ENCODE data around the gene PLA2G3.
A peak's percentile ranks its signal among the peaks of the same experiment; 100 is the strongest.
"Not testable (repeated sequence)": the region's sequence is repeated elsewhere in the genome, so short reads cannot be mapped to it uniquely, and the experiment has no call there.

Gene PLA2G3

GRCh38 chr22:31139866-31140716, at the start of gene PLA2G3:
Gene PLA2G3, minus strand, starts transcription at chr22:31140508. Its CDS starts 154 bp downstream, at chr22:31140354.
- peak; percentile 100 for DNase-seq (ENCODE audit: low spot score)

- DNase-seq (ENCODE audit: low spot score), result no peak
Measured at GRCh38 chr22:31187627-31188026, 47.3 kb upstream of the PLA2G3 start.

GRCh38 chr22:31185056-31185455, 44.7 kb upstream of the PLA2G3 start:
- DNase-seq (ENCODE audit: low spot score), result no peak

GRCh38 chr22:31184015-31184414, 43.7 kb upstream of the PLA2G3 start:
- DNase-seq (ENCODE audit: low spot score), result no peak

GRCh38 chr22:31179345-31179744, 39.0 kb upstream of the PLA2G3 start:
- DNase-seq (ENCODE audit: low spot score), result peak; percentile 42

GRCh38 chr22:31178859-31179258, 38.6 kb upstream of the PLA2G3 start:
- DNase-seq (ENCODE audit: low spot score), result no peak

- no peak for DNase-seq (ENCODE audit: low spot score)
Measured at GRCh38 chr22:31177420-31178162, 37.3 kb upstream of the PLA2G3 start.

- DNase-seq (ENCODE audit: low spot score), result no peak
Measured at GRCh38 chr22:31176923-31177322, 36.6 kb upstream of the PLA2G3 start.

GRCh38 chr22:31173386-31174145, 33.3 kb upstream of the PLA2G3 start:
- DNase-seq (ENCODE audit: low spot score), result no peak

GRCh38 chr22:31171734-31172133, 31.4 kb upstream of the PLA2G3 start:
- DNase-seq (ENCODE audit: low spot score), result not testable (repeated sequence)

- no peak for DNase-seq (ENCODE audit: low spot score)
Measured at GRCh38 chr22:31170971-31171370, 30.7 kb upstream of the PLA2G3 start.

GRCh38 chr22:31162015-31162765, 21.9 kb upstream of the PLA2G3 start:
- no peak for DNase-seq (ENCODE audit: low spot score)

- no peak for DNase-seq (ENCODE audit: low spot score)
Measured at GRCh38 chr22:31161386-31161785, 21.1 kb upstream of the PLA2G3 start.

- DNase-seq (ENCODE audit: low spot score), result no peak
Measured at GRCh38 chr22:31160328-31160978, 20.1 kb upstream of the PLA2G3 start.

GRCh38 chr22:31155422-31155821, 15.1 kb upstream of the PLA2G3 start:
- no peak for DNase-seq (ENCODE audit: low spot score)

- no peak for DNase-seq (ENCODE audit: low spot score)
Measured at GRCh38 chr22:31154975-31155374, 14.7 kb upstream of the PLA2G3 start.

- no peak for DNase-seq (ENCODE audit: low spot score)
Measured at GRCh38 chr22:31153357-31153756, 13.0 kb upstream of the PLA2G3 start.

GRCh38 chr22:31151872-31152271, 11.6 kb upstream of the PLA2G3 start:
- DNase-seq (ENCODE audit: low spot score), result no peak

- DNase-seq (ENCODE audit: low spot score), result no peak
Measured at GRCh38 chr22:31150615-31151014, 10.3 kb upstream of the PLA2G3 start.

GRCh38 chr22:31148953-31149627, 8.8 kb upstream of the PLA2G3 start:
- peak; percentile 90 for DNase-seq (ENCODE audit: low spot score)

- no peak for DNase-seq (ENCODE audit: low spot score)
Measured at GRCh38 chr22:31148488-31148887, 8.2 kb upstream of the PLA2G3 start.

Measured in iPS-NIHi11 (cell line).